Dedifferentiated amniotic fluid mesenchymal stem cell (primary cell): Measurements from ENCODE around the gene MSRB1.
"Not testable (repeated sequence)": the region's sequence is repeated elsewhere in the genome, so short reads cannot be mapped to it uniquely, and the experiment has no call there.

Experiments used
- DNase-seq: peaks from one replicate; pipeline ENCODE4 v3.0.0-alpha.2; 2016; ENCODE audit errors: extremely low spot score

MSRB1 gene

GRCh38 chr16:1978476-1979120, 35.6 kb upstream of the MSRB1 start:
- DNase-seq: no peak

GRCh38 chr16:1977875-1978268, 34.9 kb upstream of the MSRB1 start:
- DNase-seq: no peak

DNA sequence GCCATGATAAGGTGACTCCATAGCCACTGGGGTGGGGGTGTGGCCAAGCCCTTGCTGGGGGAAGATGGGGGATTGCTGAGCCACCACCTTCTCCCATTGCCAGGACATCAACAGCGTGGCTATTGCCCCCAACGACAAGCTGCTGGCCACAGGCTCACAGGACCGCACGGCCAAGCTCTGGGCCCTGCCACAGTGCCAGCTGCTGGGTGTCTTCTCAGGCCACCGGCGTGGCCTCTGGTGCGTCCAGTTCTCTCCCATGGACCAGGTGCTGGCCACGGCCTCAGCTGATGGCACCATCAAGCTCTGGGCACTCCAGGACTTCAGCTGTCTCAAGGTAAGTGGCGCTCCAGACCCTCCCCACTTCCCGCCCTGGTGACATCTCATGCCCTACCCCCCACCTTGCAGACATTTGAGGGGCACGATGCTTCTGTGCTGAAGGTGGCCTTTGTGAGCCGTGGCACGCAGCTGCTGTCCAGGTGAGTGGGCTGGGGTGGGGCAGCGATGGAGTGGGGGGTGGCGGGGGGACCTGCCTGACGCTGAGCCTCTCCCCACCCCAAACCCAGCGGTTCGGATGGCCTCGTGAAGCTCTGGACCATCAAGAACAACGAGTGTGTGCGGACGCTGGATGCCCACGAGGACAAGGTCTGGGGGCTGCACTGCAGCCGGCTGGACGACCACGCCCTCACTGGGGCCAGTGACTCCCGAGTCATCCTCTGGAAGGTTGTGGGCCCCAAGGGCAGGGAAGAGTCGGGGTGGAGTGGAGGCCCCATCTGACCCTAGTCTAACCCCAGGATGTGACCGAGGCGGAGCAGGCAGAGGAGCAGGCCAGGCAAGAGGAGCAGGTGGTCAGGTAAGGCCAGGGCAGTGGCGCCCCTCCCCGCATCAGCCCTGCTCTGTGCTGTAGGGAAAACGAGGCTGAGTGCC, 34.2 kb upstream of the MSRB1 start:
- no peak for DNase-seq

- DNase-seq: no peak
Measured at GRCh38 chr16:1976216-1976520, 33.2 kb upstream of the MSRB1 start.

DNA sequence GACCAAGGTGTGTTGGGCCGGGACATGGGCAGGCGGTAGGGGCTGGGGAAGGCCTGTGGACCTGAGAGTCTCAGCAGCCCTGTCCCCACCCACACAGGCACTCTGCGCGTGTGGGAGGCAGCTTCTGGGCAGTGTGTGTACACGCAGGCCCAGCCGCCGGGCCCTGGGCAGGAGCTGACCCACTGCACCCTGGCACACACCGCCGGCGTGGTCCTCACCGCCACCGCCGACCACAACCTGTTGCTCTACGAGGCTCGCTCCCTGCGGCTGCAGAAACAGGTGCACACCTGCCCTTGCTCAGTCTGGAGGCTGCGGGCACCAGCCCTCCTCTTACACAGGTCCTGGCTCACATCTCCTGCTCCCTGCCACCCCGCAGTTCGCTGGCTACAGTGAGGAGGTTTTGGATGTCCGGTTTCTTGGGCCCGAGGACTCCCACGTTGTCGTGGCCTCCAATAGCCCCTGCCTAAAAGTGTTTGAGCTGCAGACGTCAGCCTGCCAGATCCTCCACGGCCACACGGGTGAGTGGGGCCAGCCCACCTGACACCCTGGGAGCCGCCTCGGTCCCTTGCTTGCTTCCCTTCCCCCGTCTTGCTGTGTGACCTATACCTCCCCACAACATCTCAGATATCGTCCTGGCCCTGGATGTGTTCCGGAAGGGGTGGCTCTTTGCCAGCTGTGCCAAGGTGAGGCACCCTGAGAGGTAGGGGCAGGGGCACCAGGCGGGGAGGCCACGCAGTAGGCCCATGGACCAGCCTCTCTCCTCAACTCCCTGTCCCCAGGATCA, 32.6 kb upstream of the MSRB1 start:
- no peak for DNase-seq

GRCh38 chr16:1974157-1975070, 31.4 kb upstream of the MSRB1 start:
- DNase-seq: no peak

DNA sequence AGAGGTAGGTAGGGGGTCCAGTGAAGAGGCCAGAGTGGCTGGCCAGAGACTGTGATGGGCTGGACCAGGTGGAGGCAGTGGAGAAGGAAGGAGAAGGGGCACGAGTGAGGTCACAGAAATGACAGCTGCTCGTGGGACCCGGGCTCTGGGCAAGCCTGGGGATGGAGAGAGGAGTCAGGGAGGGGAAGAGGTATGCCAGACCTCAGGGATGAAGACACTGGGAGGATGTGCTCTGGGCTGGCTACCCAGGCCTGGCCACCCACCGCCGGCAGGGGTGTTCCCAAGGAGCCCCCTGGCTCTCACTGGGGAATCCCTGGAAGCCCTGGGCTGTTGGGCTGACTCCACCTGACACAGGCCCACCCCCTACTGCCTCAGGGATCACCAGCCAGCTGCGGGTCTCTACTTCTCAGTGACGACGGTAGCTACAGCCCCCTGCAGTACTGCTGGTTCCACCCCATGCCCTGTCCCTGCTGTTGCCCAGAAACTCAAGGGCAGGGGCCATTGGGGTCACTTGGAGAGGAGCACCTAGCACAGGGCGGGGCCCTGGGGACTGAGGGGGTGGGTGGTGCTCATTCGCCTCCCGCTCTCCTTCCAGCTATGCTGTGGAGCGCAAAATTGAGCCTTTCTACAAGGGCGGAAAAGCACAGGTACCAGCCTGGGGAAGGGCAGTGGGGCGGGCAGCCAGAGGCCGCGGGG, 30.6 kb upstream of the MSRB1 start:
- DNase-seq: no peak

GRCh38 chr16:1972490-1972877, 29.5 kb upstream of the MSRB1 start:
- DNase-seq: no peak

DNA sequence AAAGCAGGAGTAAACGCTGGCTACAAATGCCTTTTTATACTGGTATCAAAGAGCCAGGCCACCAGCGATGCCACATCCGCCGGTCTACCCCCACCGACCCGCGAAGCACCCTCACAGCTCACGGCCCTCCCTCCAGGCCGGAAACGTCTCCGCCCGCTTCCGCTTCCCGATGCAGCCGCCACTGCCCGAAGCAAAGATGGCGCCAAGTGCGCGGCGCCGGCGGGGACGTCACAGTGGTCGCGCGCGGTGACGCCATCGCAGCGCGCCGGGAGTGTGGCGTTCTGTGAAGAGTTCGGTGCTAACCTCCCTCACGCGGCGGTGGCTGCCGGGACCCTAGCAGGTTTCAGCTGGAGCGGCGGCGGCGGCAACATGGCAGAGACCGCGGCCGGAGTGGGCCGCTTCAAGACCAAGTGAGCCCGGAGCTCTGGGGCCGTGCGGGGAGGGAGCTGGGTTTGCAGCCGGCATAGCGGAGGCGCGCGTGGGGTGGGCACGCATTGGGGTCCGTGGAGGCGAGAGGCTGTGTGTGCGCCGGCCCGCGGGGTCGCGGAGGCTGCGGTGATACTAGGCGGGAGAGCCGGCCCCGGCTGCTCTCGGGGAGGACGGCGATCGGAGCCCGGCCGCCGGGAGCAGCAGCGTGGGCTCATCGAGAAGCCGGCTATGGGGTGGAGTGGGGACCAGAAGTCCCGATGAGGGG, 28.9 kb upstream of the MSRB1 start, which contains the start of gene TBL3:
Gene TBL3 (plus strand): TSS at position 258 of the 694 bp plus-strand sequence. CDS start 112 bp downstream, at position 370.
- DNase-seq: peak; percentile 90

DNA sequence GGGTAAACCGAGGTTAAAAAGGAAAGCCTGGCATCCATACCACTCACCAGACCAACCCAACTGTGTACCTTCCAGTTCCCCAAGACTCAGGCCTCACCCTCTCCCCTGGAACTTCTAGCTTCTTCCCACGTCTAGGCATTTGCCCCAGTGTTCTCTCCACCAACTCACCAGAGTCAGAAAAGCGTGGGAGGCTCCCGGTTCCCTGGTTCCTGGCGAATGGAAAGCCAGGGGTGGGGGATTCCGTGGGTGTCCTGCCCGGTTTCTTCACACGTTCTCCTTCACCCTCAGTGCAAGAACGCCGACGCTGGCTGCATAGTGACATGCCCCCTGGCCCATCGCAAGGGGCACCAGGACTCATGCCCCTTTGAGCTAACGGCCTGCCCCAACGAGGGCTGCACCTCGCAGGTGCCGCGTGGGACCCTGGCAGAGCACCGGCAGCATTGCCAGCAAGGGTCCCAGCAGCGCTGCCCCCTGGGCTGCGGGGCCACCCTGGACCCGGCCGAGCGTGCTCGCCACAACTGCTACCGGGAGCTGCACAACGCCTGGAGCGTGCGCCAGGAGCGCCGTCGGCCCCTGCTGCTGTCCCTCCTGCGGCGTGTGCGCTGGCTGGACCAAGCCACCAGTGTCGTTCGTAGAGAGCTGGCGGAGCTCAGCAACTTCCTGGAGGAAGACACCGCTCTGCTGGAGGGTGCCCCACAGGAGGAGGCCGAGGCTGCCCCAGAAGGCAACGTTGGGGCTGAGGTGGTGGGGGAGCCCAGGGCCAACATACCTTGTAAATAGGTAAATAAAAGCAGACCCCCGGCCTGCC, 25.4 kb upstream of the MSRB1 start:
- DNase-seq: no peak

DNA sequence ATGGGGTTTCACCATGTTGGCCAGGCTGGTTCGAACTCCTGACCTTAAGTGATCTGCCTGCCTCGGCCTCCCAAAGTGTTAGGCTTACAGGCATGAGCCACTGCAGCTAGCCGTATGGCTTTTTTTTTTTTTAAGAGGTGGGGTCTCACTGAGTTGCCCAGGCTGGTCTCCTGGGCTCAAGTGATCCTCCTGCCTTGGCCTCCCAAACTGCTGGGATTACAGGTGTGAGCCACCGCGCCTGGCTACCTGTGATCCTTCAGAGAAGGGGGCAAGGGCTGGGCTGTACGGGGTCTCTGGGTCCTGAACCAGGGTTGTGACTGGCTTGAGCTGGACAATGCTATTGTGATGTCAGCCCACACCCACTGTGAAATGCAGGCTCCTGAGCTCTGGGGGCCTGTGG, 23.5 kb upstream of the MSRB1 start, which contains the start of gene RNF151:
Gene RNF151 (plus strand): TSS at position 397 of the 400 bp plus-strand sequence. CDS start 26 bp downstream, outside the sequence.
- no peak for DNase-seq

DNA sequence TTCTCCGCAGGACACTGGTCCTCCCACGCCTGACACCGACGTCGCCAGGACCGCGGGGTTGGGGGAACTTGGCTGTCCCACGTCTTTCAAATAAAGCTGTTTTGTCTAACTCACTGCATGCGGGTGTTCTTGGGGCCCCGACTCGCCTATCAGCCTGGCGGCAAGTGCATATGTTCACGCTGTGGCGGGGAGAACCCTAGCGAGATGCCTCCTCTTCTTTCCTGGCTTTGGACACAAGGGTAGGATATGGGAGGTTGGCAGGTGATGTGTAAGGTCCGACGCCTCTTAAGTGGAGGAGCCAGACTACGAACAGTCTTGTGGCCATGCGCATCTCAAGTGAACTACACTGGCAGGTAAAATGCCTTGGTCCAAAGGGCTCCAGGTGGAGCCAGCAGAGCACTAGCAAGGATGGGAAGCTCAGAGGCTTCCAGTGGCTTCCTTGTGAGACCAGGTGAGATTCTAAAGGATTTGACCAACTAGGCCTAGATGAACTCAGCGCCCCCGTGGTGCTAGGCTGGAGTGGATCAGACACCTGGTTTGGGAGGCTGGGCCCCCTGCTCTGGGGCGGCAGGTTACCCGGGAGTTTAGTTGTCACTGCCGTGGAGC, 22.5 kb upstream of the MSRB1 start:
- no peak for DNase-seq

DNA sequence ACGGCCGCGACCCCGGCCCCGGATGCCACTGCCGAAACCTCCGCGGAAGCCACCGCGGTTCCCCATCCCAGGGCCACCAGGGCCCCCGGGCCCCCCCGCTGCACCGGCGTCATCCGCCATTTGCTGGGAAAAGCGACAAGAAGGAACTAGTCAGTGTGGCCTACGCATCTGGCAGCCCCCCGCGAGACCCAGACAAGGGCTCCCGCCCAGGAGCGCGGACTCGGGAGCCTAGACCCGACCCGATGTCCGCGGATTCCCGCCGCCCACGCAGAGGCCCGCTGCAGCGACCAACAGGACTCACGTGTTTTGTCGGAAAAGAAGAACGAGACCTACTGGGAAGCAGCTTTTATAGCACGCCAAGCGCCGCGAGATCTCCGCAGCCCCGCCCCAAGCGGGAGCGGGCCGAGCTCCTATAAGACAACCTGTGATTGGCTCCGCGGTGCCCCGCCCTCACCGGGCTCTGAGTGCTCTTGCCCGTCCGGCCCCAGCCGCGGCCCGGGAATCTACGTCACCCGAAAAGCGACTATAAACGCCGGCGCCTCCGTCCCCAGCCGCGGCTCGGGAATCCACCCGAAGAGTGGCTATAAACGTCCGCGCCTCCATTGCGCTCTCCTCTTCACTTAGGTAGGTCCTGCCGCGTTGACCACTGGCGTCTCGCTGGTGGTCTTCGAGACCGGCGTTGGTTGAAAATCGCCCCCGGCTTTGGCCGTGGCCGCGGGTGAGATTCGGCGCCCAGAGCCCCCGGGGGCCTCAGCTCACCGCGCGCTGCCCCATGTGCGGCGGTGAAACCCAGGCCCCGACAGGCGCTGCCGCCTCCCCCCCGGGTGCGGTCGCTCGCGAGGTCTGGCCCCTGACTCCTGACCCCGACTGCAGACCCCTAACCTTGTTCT, 21.8 kb upstream of the MSRB1 start, which contains the start of gene RPS2:
Gene RPS2 (minus strand): TSS at position 321 of the 890 bp plus-strand sequence. CDS start 201 bp downstream, at position 120.
- DNase-seq: peak; percentile 99

GRCh38 chr16:1963806-1964505, 21.0 kb upstream of the MSRB1 start:
- DNase-seq: no peak

GRCh38 chr16:1962161-1963153, 19.5 kb upstream of the MSRB1 start:
- DNase-seq: not testable (repeated sequence)

- no peak for DNase-seq
Measured at GRCh38 chr16:1961651-1962067, 18.7 kb upstream of the MSRB1 start.
